ENCODE results near the gene CYP27B1. TPM values are rescaled to one million over a fixed set of nuclear protein-coding genes. Genes with fewer than 3 reads are reported as not detected.

Gene CYP27B1
- total RNA-seq, 1 donor from 2014 or later: 2.4 TPM

GRCh38 chr12:57767876-57768275 is 998 bp upstream of the CYP27B1 start:
- H3K27me3 Mint-ChIP-seq: peaks cover 13% of the 10 kb centered on the region
- intact Hi-C loops (cut with micrococcal nuclease): no loop called here
- ChIA-PET CTCF (interaction anchor here (0.9 to 4.7 kb wide), 2 partner anchors 8 to 11 kb away, joined by 5 to 20 read pairs; no protein-coding TSS in a partner anchor), POLR2A (interaction anchor here (1.1 to 6.7 kb wide), 2 partner anchors 12 to 131 kb away, joined by 3 to 34 read pairs; partner anchors contain the start of gene MARCHF9)
- H3K4me1 Mint-ChIP-seq: peaks cover 46% of the 10 kb centered on the region
- H3K4me3 Mint-ChIP-seq: no peak overlapping the region
- no peaks in the 10 kb centered on the region for H3K9me3 Mint-ChIP-seq
- no peak for TF ChIP-seq CTCF (IDR thresholded peaks at IDR 0.05)
- no peak for ATAC-seq (ENCODE audit: low read depth)
- peaks cover 33% of the 10 kb centered on the region for H3K36me3 Mint-ChIP-seq (ENCODE audit: low read depth)
- H3K27ac Mint-ChIP-seq: no peak overlapping the region
- no peak for DNase-seq

- Mint-ChIP-seq H3K4me3 (no peak overlapping the region), H3K27ac (no peak overlapping the region), H3K27me3 (peaks cover 13% of the 10 kb centered on the region), H3K4me1 (peaks cover 44% of the 10 kb centered on the region), H3K9me3 (no peaks in the 10 kb centered on the region), H3K36me3 (ENCODE audit: low read depth) (peaks cover 33% of the 10 kb centered on the region)
- intact Hi-C loops (cut with micrococcal nuclease): no loop called here
- ChIA-PET CTCF (interaction anchor here (0.9 to 4.7 kb wide), 2 partner anchors 8 to 11 kb away, joined by 5 to 20 read pairs; no protein-coding TSS in a partner anchor), POLR2A (interaction anchor here (1.1 to 6.7 kb wide), 2 partner anchors 11 to 131 kb away, joined by 3 to 34 read pairs; partner anchors contain the start of gene MARCHF9)
- ATAC-seq (ENCODE audit: low read depth) (no peak), DNase-seq (no peak)
- no peak for TF ChIP-seq CTCF (IDR thresholded peaks at IDR 0.05)
Measured at GRCh38 chr12:57767305-57767698, 424 bp upstream of the CYP27B1 start.

GRCh38 chr12:57765698-57766463 is 997 bp downstream of the CYP27B1 start:
- TF ChIP-seq CTCF (IDR thresholded peaks at IDR 0.05): no peak
- Mint-ChIP-seq H3K4me3 (peak overlapping the region; percentile 89), H3K9me3 (no peaks in the 10 kb centered on the region), H3K27ac (no peak overlapping the region), H3K27me3 (peaks cover 13% of the 10 kb centered on the region), H3K36me3 (ENCODE audit: low read depth) (peaks cover 32% of the 10 kb centered on the region), H3K4me1 (peaks cover 34% of the 10 kb centered on the region)
- ATAC-seq (ENCODE audit: low read depth) (peak; percentile 22), DNase-seq (no peak)
- intact Hi-C loops (cut with micrococcal nuclease): loop anchor here (1.0 to 2.0 kb wide), 2 partner anchors 10 to 17 kb away; partner anchors contain the start of gene TSFM
- ChIA-PET CTCF (interaction anchor here (1.0 to 4.7 kb wide), 2 partner anchors 9 to 11 kb away, joined by 3 to 20 read pairs; no protein-coding TSS in a partner anchor), POLR2A (interaction anchor here (0.7 to 6.7 kb wide), 3 partner anchors 10 to 71 kb away, joined by 3 to 34 read pairs (median 3); partner anchors contain the start of genes CDK4 and MARCHF9)

GRCh38 chr12:57765003-57765697 is 1.7 kb downstream of the CYP27B1 start:
- POLR2A ChIA-PET: interaction anchor here (0.6 to 6.7 kb wide), 4 partner anchors 9 to 1791 kb away, joined by 3 to 34 read pairs (median 3); partner anchors contain the start of genes CDK4, MARCHF9 and RAB5B
- ATAC-seq (ENCODE audit: low read depth): peak; percentile 83
- peaks cover 29% of the 10 kb centered on the region for H3K36me3 Mint-ChIP-seq (ENCODE audit: low read depth)
- intact Hi-C loops (cut with micrococcal nuclease): loop anchor here (2.0 kb wide), 1 partner anchor 18 kb away; the partner anchor contains the start of gene TSFM
- no peak overlapping the region for H3K27ac Mint-ChIP-seq
- peak; percentile 47 for DNase-seq
- H3K27me3 Mint-ChIP-seq: peaks cover 13% of the 10 kb centered on the region
- H3K9me3 Mint-ChIP-seq: no peaks in the 10 kb centered on the region
- CTCF ChIA-PET: interaction anchor here (1.3 to 4.7 kb wide), 2 partner anchors 8 to 139 kb away, joined by 7 to 20 read pairs; no protein-coding TSS in a partner anchor
- peaks cover 32% of the 10 kb centered on the region for H3K4me1 Mint-ChIP-seq
- no peak for TF ChIP-seq CTCF (IDR thresholded peaks at IDR 0.05)
- H3K4me3 Mint-ChIP-seq: peak overlapping the region; percentile 89
